Right atrium auricular region (tissue), 2 donors: Measurements from ENCODE around the gene HDAC10. TPM values are rescaled to one million over a fixed set of nuclear protein-coding genes. Genes with fewer than 3 reads are reported as not detected.

Experiments used
- DNase-seq: peaks from one replicate; pipeline ENCODE4 v3.0.0-alpha.2; 2019; ENCODE audit warnings: low spot score
- H3K27ac ChIP-seq, 2 donors: fragments of 200-600 bp; sonication (generic); 1 replicate in 1 of 2; 2 replicates in 1 of 2; pipeline ENCODE4 v1.5.1; 2016 to 2019
- H3K27me3 ChIP-seq, 2 donors: fragments of 200-600 bp; sonication (generic); one replicate each; pipeline versions ENCODE4 v1.5.1 to v1.6.0; 2017 to 2019
- H3K36me3 ChIP-seq: fragments of 200-600 bp; sonication (generic); one replicate; pipeline ENCODE4 v1.5.1; 2016
- H3K4me1 ChIP-seq, 2 donors: fragments of 200-600 bp; sonication (generic); one replicate each; pipeline versions ENCODE4 v1.5.1 to v1.6.0; 2017 to 2019
- H3K4me3 ChIP-seq, 2 donors: fragments of 200-600 bp; sonication (generic); 1 replicate in 1 of 2; 2 replicates in 1 of 2; pipeline ENCODE4 v1.5.1; 2017 to 2019; ENCODE audit warnings: mild to moderate bottlenecking in 1 of 2, moderate library complexity in 1 of 2
- H3K9me3 ChIP-seq, 2 donors: fragments of 200-600 bp; sonication (generic); one replicate each; pipeline ENCODE4 v1.5.1; 2019
- CTCF ChIP-seq, 2 donors: fragments of 200-600 bp; sonication (generic); IDR thresholded peaks; one replicate each; pipeline ENCODE4 v1.5.1; 2019; ENCODE audit warnings: antibody characterized with exemption in 2 of 2
- total RNA-seq, 2 donors: library from RNA; depleted of rRNA; stranded (reverse); fragments of >200 nt; gene quantifications; one replicate each; pipeline ENCODE4 v1.1.0, GENCODE V29; 2016

Gene HDAC10
- total RNA-seq, 2 donors from 2014 or later = 6.7 to 9.1 TPM

- H3K4me1 ChIP-seq = peaks cover 0 to 38% of the 10 kb centered on the region in 2 donors
- no peaks in the 10 kb centered on the region for H3K27me3 ChIP-seq
- DNase-seq = no peak
- no peaks in the 10 kb centered on the region for H3K36me3 ChIP-seq
- no peak for TF ChIP-seq CTCF (IDR thresholded peaks at IDR 0.05)
- no peak overlapping the region for H3K27ac ChIP-seq
- H3K4me3 ChIP-seq = peak overlapping the region in 1 of 2 donors; percentile 64
- no peaks in the 10 kb centered on the region for H3K9me3 ChIP-seq
Observed at GRCh38 chr22:50249341-50250248, 1.5 kb downstream of the HDAC10 start.

- H3K4me3 ChIP-seq = no peak overlapping the region
- H3K27me3 ChIP-seq = no peaks in the 10 kb centered on the region
- peaks cover 0 to 48% of the 10 kb centered on the region in 2 donors for H3K4me1 ChIP-seq
- no peak for TF ChIP-seq CTCF (IDR thresholded peaks at IDR 0.05)
- no peak overlapping the region for H3K27ac ChIP-seq
- no peaks in the 10 kb centered on the region for H3K9me3 ChIP-seq
- no peaks in the 10 kb centered on the region for H3K36me3 ChIP-seq
- DNase-seq = no peak
Observed at GRCh38 chr22:50248196-50249081, 2.6 kb downstream of the HDAC10 start.

GRCh38 chr22:50247748-50248147 is 3.3 kb downstream of the HDAC10 start:
- Histone ChIP-seq H3K4me3 (no peak overlapping the region), H3K27me3 (no peaks in the 10 kb centered on the region), H3K36me3 (no peaks in the 10 kb centered on the region), H3K27ac (no peak overlapping the region), H3K9me3 (no peaks in the 10 kb centered on the region), H3K4me1 (peaks cover 0 to 55% of the 10 kb centered on the region in 2 donors)
- DNase-seq = no peak
- TF ChIP-seq CTCF (IDR thresholded peaks at IDR 0.05) = no peak

- no peak overlapping the region for H3K4me3 ChIP-seq
- no peak for DNase-seq
- TF ChIP-seq CTCF (IDR thresholded peaks at IDR 0.05) = no peak
- no peaks in the 10 kb centered on the region for H3K27me3 ChIP-seq
- H3K4me1 ChIP-seq = peaks cover 0 to 61% of the 10 kb centered on the region in 2 donors
- H3K36me3 ChIP-seq = no peaks in the 10 kb centered on the region
- no peak overlapping the region for H3K27ac ChIP-seq
- H3K9me3 ChIP-seq = no peaks in the 10 kb centered on the region
Observed at GRCh38 chr22:50246242-50247175, 4.6 kb downstream of the HDAC10 start.
